GM23338 (cell line): ENCODE measurements around the gene ITIH5. TPM values are rescaled to one million over a fixed set of nuclear protein-coding genes. Genes with fewer than 3 reads are reported as not detected.

ENCODE experiments used
- ATAC-seq: fragments of 200-7000 bp; cut with Tn5 transposase; 3 replicates; pipeline ENCODE4 v1.9.1; 2020
- DNase-seq: peaks from one replicate; pipeline ENCODE4 v3.0.0-alpha.2; 2015; ENCODE audit warnings: low spot score
- H2AFZ ChIP-seq: fragments of 200-600 bp; sonication (generic); 2 replicates; pipeline ENCODE4 v1.8.0; 2016; ENCODE audit warnings: antibody characterized with exemption, mild to moderate bottlenecking, moderate library complexity
- H3F3A ChIP-seq: fragments of 200-600 bp; sonication (generic); replicated peaks from 2 replicates; pipeline ENCODE4 v1.8.0; 2017; ENCODE audit warnings: antibody characterized with exemption, mixed run types, low read depth
- H3K27ac ChIP-seq: fragments of 200-600 bp; sonication (generic); 2 replicates; pipeline ENCODE4 v1.6.1; 2016; ENCODE audit warnings: low read depth
- H3K27me3 ChIP-seq: fragments of 200-600 bp; sonication (generic); 2 replicates; pipeline ENCODE4 v1.8.0; 2016; ENCODE audit warnings: mild to moderate bottlenecking, mixed run types, moderate library complexity; ENCODE audit not compliant: insufficient read depth
- H3K36me3 ChIP-seq: fragments of 200-600 bp; sonication (generic); 2 replicates; pipeline ENCODE4 v1.8.0; 2016; ENCODE audit warnings: mild to moderate bottlenecking; ENCODE audit not compliant: insufficient read depth
- H3K4me1 ChIP-seq: fragments of 200-600 bp; sonication (generic); 2 replicates; pipeline ENCODE4 v1.8.0; 2016; ENCODE audit warnings: mild to moderate bottlenecking, moderate library complexity; ENCODE audit not compliant: insufficient read depth
- H3K4me2 ChIP-seq: fragments of 200-600 bp; sonication (generic); 2 replicates; pipeline ENCODE4 v1.7.1; 2017; ENCODE audit warnings: mixed run types
- H3K4me3 ChIP-seq: fragments of 200-600 bp; sonication (generic); 2 replicates; pipeline ENCODE4 v1.6.1; 2016; ENCODE audit warnings: mixed run types
- H3K79me2 ChIP-seq: fragments of 200-600 bp; sonication (generic); replicated peaks from 2 replicates; pipeline ENCODE4 v1.8.0; 2017; ENCODE audit warnings: mild to moderate bottlenecking; ENCODE audit not compliant: insufficient read depth
- H3K9me2 ChIP-seq: fragments of 200-600 bp; sonication (generic); 2 replicates; pipeline ENCODE4 v1.8.0; 2017; ENCODE audit not compliant: insufficient read depth
- H4K20me1 ChIP-seq: fragments of 200-600 bp; sonication (generic); replicated peaks from 2 replicates; pipeline ENCODE4 v1.8.0; 2017; ENCODE audit warnings: mild to moderate bottlenecking; ENCODE audit not compliant: insufficient read depth
- H3K27ac Mint-ChIP-seq: 2 replicates; pipeline ENCODE4 v1.8.0; 2020; ENCODE audit warnings: inconsistent platforms, mild to moderate bottlenecking, moderate library complexity, mixed read lengths
- H3K27me3 Mint-ChIP-seq: 3 replicates; pipeline ENCODE4 v1.8.0; 2022; ENCODE audit warnings: low read depth, mild to moderate bottlenecking, moderate library complexity, mixed read lengths, inconsistent platforms; ENCODE audit not compliant: insufficient read depth, poor library complexity
- H3K36me3 Mint-ChIP-seq: 3 replicates; pipeline ENCODE4 v1.8.0; 2021; ENCODE audit warnings: low read depth, mild to moderate bottlenecking, inconsistent platforms, moderate library complexity, mixed read lengths
- H3K4me1 Mint-ChIP-seq: 3 replicates; pipeline ENCODE4 v1.8.0; 2020; ENCODE audit warnings: mild to moderate bottlenecking, inconsistent platforms, mixed read lengths
- H3K4me3 Mint-ChIP-seq: 3 replicates; pipeline ENCODE4 v1.8.0; 2021; ENCODE audit warnings: moderate library complexity, mild to moderate bottlenecking, inconsistent platforms, mixed read lengths
- H3K9me3 Mint-ChIP-seq: 3 replicates; pipeline ENCODE4 v1.8.0; 2020; ENCODE audit warnings: moderate library complexity, mild to moderate bottlenecking, inconsistent platforms, mixed read lengths
- CREB1 ChIP-seq: fragments of 250-450 bp; sonication (Bioruptor Pico); IDR thresholded peaks from 2 replicates; pipeline ENCODE4 v1.5.0; 2020; ENCODE audit warnings: low read depth, mild to moderate bottlenecking, moderate library complexity
- CTCF ChIP-seq, 2 experiments: fragments of 200-600 bp in 1 of 2; sonication (generic) in 1 of 2; conservative IDR thresholded peaks; 2 replicates each; pipeline versions ENCODE4 v1.5.1 to v1.6.1; 2016 to 2017; ENCODE audit warnings: antibody characterized with exemption in 2 of 2, low read depth in 2 of 2, mild to moderate bottlenecking in 2 of 2, moderate library complexity in 1 of 2
- ETS1 ChIP-seq: IDR thresholded peaks from 2 replicates; pipeline ENCODE4 v1.6.1; 2016; ENCODE audit warnings: antibody characterized with exemption
- EZH2 ChIP-seq: fragments of 200-600 bp; sonication (generic); IDR thresholded peaks from one replicate; pipeline ENCODE4 v1.8.0; 2017; ENCODE audit warnings: antibody characterized with exemption, mild to moderate bottlenecking, low read depth; ENCODE audit not compliant: unreplicated experiment
- EZH2phosphoT487 ChIP-seq: fragments of 200-600 bp; sonication (generic); IDR thresholded peaks from one replicate; pipeline ENCODE4 v1.8.1; 2018; ENCODE audit warnings: antibody characterized with exemption; ENCODE audit not compliant: unreplicated experiment
- JUNB ChIP-seq: IDR thresholded peaks from one replicate; pipeline ENCODE4 v1.6.1; 2016; ENCODE audit warnings: antibody characterized with exemption; ENCODE audit not compliant: unreplicated experiment
- NANOG ChIP-seq: IDR thresholded peaks from 2 replicates; pipeline ENCODE4 v1.6.1; 2016; ENCODE audit warnings: antibody characterized with exemption, borderline replicate concordance
- POLR2AphosphoS5 ChIP-seq: IDR thresholded peaks from 2 replicates; pipeline ENCODE4 v1.6.1; 2016; ENCODE audit warnings: antibody characterized with exemption, low read depth
- REST ChIP-seq: IDR thresholded peaks from one replicate; pipeline ENCODE4 v1.6.1; 2018; ENCODE audit warnings: antibody characterized with exemption; ENCODE audit not compliant: unreplicated experiment
- STAT1 ChIP-seq: IDR thresholded peaks from one replicate; pipeline ENCODE4 v1.6.1; 2016; ENCODE audit warnings: antibody characterized with exemption; ENCODE audit not compliant: unreplicated experiment
- ZNF114 ChIP-seq: fragments of 250-450 bp; sonication (Bioruptor Pico); IDR thresholded peaks from 2 replicates; pipeline ENCODE4 v1.5.0; 2020; ENCODE audit warnings: mild to moderate bottlenecking, moderate library complexity
- ZNF331 ChIP-seq: fragments of 250-450 bp; sonication (Bioruptor Pico); IDR thresholded peaks from 2 replicates; pipeline ENCODE4 v1.5.0; 2020; ENCODE audit warnings: low read depth, mild to moderate bottlenecking, moderate library complexity
- ZNF462 ChIP-seq: fragments of 250-450 bp; sonication (Bioruptor Pico); IDR thresholded peaks from 2 replicates; pipeline ENCODE4 v1.5.0; 2020; ENCODE audit warnings: mild to moderate bottlenecking, moderate library complexity
- polyA plus RNA-seq: library from polyadenylated mRNA; unstranded; fragments of >200 nt; fragmentation: Nextera tagmentation; extraction: Ambion mirVana; gene quantifications from 2 replicates; pipeline ENCODE4 v1.2.1, GENCODE V29; 2016
- total RNA-seq: library from RNA; depleted of rRNA; stranded (reverse); fragments of >200 nt; shearing (Covaris generic); gene quantifications from 2 replicates; pipeline ENCODE4 v1.2.3, GENCODE V29; 2014

ITIH5 gene
- total and polyA plus RNA-seq, 2 experiments from 2014 or later, result 0.99 to 2.2 TPM

- Mint-ChIP-seq H3K36me3 (no peaks in the 10 kb centered on the region), H3K9me3 (no peaks in the 10 kb centered on the region), H3K27ac (no peak overlapping the region), H3K4me3 (no peak overlapping the region), H3K27me3 (peaks cover 8% of the 10 kb centered on the region), H3K4me1 (peaks cover 4% of the 10 kb centered on the region; the same call in 2 of the 3 replicates)
- DNase-seq (no peak), ATAC-seq (no peak)
- no peaks in the 10 kb centered on the region for H3K79me2 ChIP-seq
- H3K4me3 ChIP-seq, result no peak overlapping the region
- H3K27ac ChIP-seq, result no peak overlapping the region
- H2AFZ ChIP-seq, result no peak overlapping the region
- H4K20me1 ChIP-seq, result no peaks in the 10 kb centered on the region
- no peak overlapping the region for H3K4me2 ChIP-seq
- no peaks in the 10 kb centered on the region for H3K9me2 ChIP-seq
- no peak for TF ChIP-seq POLR2AphosphoS5
- no peak for TF ChIP-seq REST
- no peak for TF ChIP-seq NANOG
- no peak for TF ChIP-seq CTCF (conservative IDR thresholded peaks at IDR 0.05; ENCODE audit: low read depth in 2 of 2)
- no peak for TF ChIP-seq STAT1
- no peak for TF ChIP-seq ZNF331 (CRISPR knock-in tag)
- TF ChIP-seq EZH2phosphoT487, result no peak
- no peak for TF ChIP-seq CREB1 (CRISPR knock-in tag)
- no peak for TF ChIP-seq EZH2
- no peak for TF ChIP-seq JUNB
- TF ChIP-seq ZNF114 (CRISPR knock-in tag), result no peak
- no peak for TF ChIP-seq ZNF462 (CRISPR knock-in tag)
- no peak for TF ChIP-seq ETS1
- H3K36me3 ChIP-seq, result no peaks in the 10 kb centered on the region
- no peaks in the 10 kb centered on the region for H3K4me1 ChIP-seq
- no peaks in the 10 kb centered on the region for H3F3A ChIP-seq
- no peaks in the 10 kb centered on the region for H3K27me3 ChIP-seq
Observed at GRCh38 chr10:7566891-7567290, 99.9 kb downstream of the ITIH5 start.
